Adrenal gland (tissue), 5 donors: ENCODE results near the gene SSBP3.

ENCODE experiments used
- POLR2A ChIP-seq, 2 donors: fragments of 450-650 bp; IDR thresholded peaks; one replicate each; pipeline ENCODE4 v1.6.1; 2017; ENCODE audit warnings: antibody characterized with exemption in 2 of 2, mild to moderate bottlenecking in 2 of 2, moderate library complexity in 1 of 2
- TF ChIP-seq, protein P1 (sequence below), 6 experiments: fragments of 450-650 bp in 4 of 6; fragments of 200-600 bp in 2 of 6; sonication (generic) in 1 of 6; IDR thresholded peaks; 1 replicate in 5 of 6; 2 replicates in 1 of 6; pipeline versions ENCODE4 v1.5.1 to v1.8.0; 2016 to 2021; ENCODE audit warnings: antibody characterized with exemption in 6 of 6, mild to moderate bottlenecking in 2 of 6, moderate library complexity in 1 of 6
- donor health status: DM: no; HTN: no; CAD: no.

DNA sequence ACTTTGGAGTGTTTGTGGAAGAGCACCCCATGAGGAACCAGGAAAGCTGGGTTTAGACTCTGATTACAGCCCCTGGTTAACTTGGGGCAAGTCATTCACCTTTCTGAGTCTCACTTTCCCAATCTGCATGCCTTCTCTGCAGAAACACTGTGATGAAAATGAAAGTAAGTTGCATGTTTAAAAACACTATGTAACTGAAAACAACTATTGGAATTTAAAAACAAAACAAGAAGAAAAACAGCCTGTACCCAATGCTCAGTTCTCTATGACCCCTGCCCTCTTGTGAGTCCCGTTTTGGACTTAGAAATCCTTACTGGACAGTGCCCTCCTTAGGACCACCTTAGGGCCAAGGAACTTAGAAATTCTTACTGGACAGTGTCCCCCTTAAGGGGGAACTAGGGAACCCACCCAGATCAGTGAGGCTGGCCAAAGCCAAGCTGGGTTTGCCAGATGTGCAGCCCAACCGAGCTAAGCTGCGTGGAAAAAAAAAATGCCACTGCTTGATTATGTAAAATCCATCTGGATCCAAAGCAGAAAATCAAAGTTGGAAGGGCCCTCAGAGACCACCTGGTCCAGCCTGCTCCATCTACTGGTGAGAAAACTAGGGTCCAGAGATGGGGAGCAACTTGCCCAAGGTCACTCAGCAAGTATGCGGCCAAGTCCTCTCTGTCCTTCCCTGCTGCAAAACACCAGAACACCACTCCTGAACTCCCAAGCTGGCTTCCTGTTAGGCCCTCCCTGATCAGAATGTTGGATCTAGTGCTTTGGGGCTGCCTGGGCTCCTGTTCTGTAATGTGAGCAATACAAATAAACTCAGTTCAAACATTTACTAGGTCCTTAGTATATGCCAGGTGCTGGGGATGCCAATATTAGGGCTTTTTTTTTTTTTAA, 128.5 kb downstream of the SSBP3 start:
- TF ChIP-seq, protein P1, sequence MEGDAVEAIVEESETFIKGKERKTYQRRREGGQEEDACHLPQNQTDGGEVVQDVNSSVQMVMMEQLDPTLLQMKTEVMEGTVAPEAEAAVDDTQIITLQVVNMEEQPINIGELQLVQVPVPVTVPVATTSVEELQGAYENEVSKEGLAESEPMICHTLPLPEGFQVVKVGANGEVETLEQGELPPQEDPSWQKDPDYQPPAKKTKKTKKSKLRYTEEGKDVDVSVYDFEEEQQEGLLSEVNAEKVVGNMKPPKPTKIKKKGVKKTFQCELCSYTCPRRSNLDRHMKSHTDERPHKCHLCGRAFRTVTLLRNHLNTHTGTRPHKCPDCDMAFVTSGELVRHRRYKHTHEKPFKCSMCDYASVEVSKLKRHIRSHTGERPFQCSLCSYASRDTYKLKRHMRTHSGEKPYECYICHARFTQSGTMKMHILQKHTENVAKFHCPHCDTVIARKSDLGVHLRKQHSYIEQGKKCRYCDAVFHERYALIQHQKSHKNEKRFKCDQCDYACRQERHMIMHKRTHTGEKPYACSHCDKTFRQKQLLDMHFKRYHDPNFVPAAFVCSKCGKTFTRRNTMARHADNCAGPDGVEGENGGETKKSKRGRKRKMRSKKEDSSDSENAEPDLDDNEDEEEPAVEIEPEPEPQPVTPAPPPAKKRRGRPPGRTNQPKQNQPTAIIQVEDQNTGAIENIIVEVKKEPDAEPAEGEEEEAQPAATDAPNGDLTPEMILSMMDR (IDR thresholded peaks at IDR 0.05), result no peak
- TF ChIP-seq POLR2A (IDR thresholded peaks at IDR 0.05), result no peak
